Gastrocnemius medialis (tissue), 4 donors: ENCODE measurements around the gene EPS8. TPM values are rescaled to one million over a fixed set of nuclear protein-coding genes. Genes with fewer than 3 reads are reported as not detected.

Experiments used
- ATAC-seq, 2 donors: fragments of 150-250 bp; one replicate each; pipeline ENCODE4 v1.9.1; 2016
- DNase-seq, 2 donors: peaks; one replicate each; pipeline ENCODE4 v3.0.0-alpha.2; 2019
- H3K27ac ChIP-seq, 4 donors: fragments of 200-600 bp; sonication (generic); 1 replicate in 1 of 4; 2 replicates in 3 of 4; pipeline ENCODE4 v1.5.1; 2016 to 2018; ENCODE audit warnings: mild to moderate bottlenecking in 2 of 4, moderate library complexity in 1 of 4
- H3K27me3 ChIP-seq, 3 donors: fragments of 200-600 bp; sonication (generic) in 2 of 3; 1 replicate in 1 of 3; 2 replicates in 2 of 3; pipeline versions ENCODE4 v1.5.1 to v1.6.0; 2016 to 2019; ENCODE audit warnings: mild to moderate bottlenecking in 1 of 3, moderate library complexity in 1 of 3
- H3K36me3 ChIP-seq, 2 donors: fragments of 200-600 bp; sonication (generic) in 1 of 2; one replicate each; pipeline ENCODE4 v1.5.1; 2017 to 2018
- H3K4me1 ChIP-seq, 2 donors: fragments of 200-600 bp; sonication (generic) in 1 of 2; one replicate each; pipeline ENCODE4 v1.5.1; 2016 to 2017; ENCODE audit warnings: mild to moderate bottlenecking in 2 of 2
- H3K4me3 ChIP-seq, 4 donors: fragments of 200-600 bp; sonication (generic) in 3 of 4; 1 replicate in 1 of 4; 2 replicates in 3 of 4; pipeline ENCODE4 v1.5.1; 2016 to 2019; ENCODE audit warnings: mild to moderate bottlenecking in 2 of 4
- H3K9me3 ChIP-seq, 3 donors: fragments of 200-600 bp; sonication (generic) in 2 of 3; 1 replicate in 1 of 3; 2 replicates in 2 of 3; pipeline ENCODE4 v1.5.1; 2016 to 2019
- POLR2A ChIP-seq, 2 donors: fragments of 450-650 bp; IDR thresholded peaks; one replicate each; pipeline ENCODE4 v1.6.1; 2017; ENCODE audit warnings: antibody characterized with exemption in 2 of 2, mild to moderate bottlenecking in 2 of 2, moderate library complexity in 2 of 2
- in situ Hi-C, 4 donors: fragments of 200-750 bp; cut with MboI; loops; one replicate each; pipeline versions ENCODE4 v1.15.0 to v1.8.0; 2017; ENCODE audit warnings: low sequenced_read_pairs in 4 of 4
- intact Hi-C: fragments of 100-400 bp; cut with DNase I; formaldehyde crosslinking; loops from one replicate; pipeline ENCODE4 v1.15.1; 2023; ENCODE audit warnings: low total_unique reads
- total RNA-seq, 4 donors: library from RNA; depleted of rRNA; stranded (reverse); fragments of >200 nt; gene quantifications; one replicate each; pipeline versions ENCODE4 v1.1.0 to v1.2.3, GENCODE V29; 2016
- TF ChIP-seq, protein P1 (sequence below), 5 experiments: fragments of 450-650 bp in 3 of 5; fragments of 200-600 bp in 2 of 5; sonication (generic) in 2 of 5; IDR thresholded peaks in 4 of 5; conservative IDR thresholded peaks in 1 of 5; 1 replicate in 4 of 5; 2 replicates in 1 of 5; pipeline ENCODE4 v1.5.1; 2016 to 2019; ENCODE audit warnings: antibody characterized with exemption in 5 of 5, mild to moderate bottlenecking in 3 of 5, moderate library complexity in 3 of 5

Gene EPS8
- total RNA-seq, 4 donors from 2014 or later, result 26.8 to 48.4 (median 32.0) TPM

DNA sequence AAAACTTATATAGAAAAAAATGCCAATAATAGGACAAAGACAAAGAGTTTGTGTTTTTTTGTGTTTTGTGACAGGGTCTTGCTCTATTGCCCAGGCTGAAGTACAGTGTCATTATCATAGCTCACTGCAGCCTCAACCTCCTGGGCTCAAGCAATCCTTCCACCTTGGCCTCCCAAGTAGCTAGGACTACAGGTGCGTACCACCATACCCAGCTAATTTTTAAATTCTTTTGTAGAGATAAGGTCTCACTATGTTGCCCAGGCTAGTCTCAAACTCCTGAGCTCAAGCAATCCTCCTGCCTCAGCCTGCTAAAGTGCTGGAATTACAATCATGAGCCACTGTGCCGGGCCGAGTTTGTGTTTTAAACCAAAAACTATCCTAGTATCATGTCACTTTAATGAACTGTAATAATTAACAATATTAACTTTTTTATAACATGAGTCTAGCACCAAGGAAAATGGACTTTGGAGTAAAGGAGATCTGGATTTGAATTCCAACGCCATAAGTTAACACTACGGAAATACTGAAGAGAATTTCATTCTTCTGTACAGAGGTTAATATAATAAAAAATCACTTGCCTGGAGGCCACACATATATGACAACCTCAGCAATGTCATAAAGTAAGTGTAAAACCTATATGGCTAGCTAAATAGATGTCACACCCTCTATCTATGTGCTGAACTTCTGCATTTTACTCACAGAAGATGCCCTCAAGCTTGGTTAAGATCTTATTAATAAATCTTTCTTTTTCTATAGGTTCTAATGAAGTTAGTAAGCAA lies 53.2 kb downstream of the EPS8 start:
- in situ Hi-C loops (no loop called here), intact Hi-C loops (no loop called here)
- H3K27me3 ChIP-seq, result no peaks in the 10 kb centered on the region
- TF ChIP-seq, protein P1, sequence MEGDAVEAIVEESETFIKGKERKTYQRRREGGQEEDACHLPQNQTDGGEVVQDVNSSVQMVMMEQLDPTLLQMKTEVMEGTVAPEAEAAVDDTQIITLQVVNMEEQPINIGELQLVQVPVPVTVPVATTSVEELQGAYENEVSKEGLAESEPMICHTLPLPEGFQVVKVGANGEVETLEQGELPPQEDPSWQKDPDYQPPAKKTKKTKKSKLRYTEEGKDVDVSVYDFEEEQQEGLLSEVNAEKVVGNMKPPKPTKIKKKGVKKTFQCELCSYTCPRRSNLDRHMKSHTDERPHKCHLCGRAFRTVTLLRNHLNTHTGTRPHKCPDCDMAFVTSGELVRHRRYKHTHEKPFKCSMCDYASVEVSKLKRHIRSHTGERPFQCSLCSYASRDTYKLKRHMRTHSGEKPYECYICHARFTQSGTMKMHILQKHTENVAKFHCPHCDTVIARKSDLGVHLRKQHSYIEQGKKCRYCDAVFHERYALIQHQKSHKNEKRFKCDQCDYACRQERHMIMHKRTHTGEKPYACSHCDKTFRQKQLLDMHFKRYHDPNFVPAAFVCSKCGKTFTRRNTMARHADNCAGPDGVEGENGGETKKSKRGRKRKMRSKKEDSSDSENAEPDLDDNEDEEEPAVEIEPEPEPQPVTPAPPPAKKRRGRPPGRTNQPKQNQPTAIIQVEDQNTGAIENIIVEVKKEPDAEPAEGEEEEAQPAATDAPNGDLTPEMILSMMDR (IDR thresholded peaks at IDR 0.05 in 4 of 5, conservative IDR thresholded peaks at IDR 0.05 in 1 of 5), result no peak
- no peak for TF ChIP-seq POLR2A (IDR thresholded peaks at IDR 0.05)
- no peak for ATAC-seq
- no peaks in the 10 kb centered on the region for H3K9me3 ChIP-seq
- DNase-seq, result no peak
- no peak overlapping the region for H3K27ac ChIP-seq
- H3K36me3 ChIP-seq, result no peaks in the 10 kb centered on the region
- H3K4me1 ChIP-seq, result no peaks in the 10 kb centered on the region
- no peak overlapping the region for H3K4me3 ChIP-seq

DNA sequence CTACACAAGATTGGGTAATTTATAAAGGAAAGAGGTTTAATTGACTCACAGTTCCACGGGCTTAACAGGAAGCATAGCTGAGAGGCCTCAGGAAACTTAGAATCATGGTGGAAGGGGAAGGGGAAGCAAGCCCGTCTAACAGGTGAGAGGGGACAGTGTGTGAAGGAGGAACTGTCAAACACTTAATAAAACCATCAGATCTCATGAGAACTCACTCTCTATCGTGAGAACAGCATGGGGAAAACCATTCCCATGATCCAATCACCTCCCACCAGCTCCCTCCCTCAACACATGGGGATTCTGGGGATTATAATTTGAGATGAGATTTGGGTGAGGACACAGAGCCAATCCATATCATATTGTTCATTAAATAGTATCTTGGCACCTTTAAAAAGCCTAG lies 56.1 kb downstream of the EPS8 start:
- intact Hi-C loops (no loop called here), in situ Hi-C loops (no loop called here)

DNA sequence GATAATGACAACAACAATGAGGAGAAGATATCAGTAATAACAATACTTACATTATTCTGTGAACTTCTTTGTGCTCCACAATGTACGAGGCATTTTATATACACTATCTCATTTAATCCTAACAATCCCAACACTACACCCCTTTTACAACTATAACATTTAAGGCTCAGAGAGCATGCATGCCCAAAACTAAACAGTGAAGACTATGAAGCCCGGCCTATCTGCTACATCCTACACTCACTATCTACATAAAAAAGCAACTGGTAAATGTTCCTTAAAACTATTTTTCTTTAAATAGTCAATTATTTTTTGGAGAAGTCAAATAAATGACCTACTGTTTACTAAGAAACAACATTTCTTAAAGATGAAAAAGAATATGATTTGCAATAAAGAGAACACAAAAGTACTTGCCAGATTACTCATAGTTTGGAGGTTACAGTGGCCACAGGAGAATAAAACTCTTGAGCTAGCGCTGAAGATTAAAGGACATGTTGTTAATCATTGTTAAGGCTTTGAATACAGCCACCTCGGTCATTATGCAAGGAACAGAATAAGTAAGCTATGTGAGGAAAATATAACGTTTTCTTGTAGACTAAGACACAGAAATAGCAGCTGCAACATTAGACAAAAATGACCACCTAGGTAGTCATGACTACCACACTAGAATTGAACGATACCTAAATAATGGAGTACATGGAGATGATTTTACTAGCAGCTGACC lies 56.7 kb downstream of the EPS8 start:
- H3K36me3 ChIP-seq, result no peaks in the 10 kb centered on the region
- ATAC-seq, result peak in 1 of 2 donors; percentile 60
- intact Hi-C loops, result no loop called here
- H3K4me1 ChIP-seq, result no peaks in the 10 kb centered on the region
- DNase-seq, result no peak
- no peak overlapping the region for H3K4me3 ChIP-seq
- TF ChIP-seq, protein P1 (IDR thresholded peaks at IDR 0.05 in 4 of 5, conservative IDR thresholded peaks at IDR 0.05 in 1 of 5), result no peak
- TF ChIP-seq POLR2A (IDR thresholded peaks at IDR 0.05), result no peak
- in situ Hi-C loops, result no loop called here
- no peaks in the 10 kb centered on the region for H3K27me3 ChIP-seq
- peak overlapping the region in 2 of 4 donors; percentile 4 to 47 for H3K27ac ChIP-seq
- no peaks in the 10 kb centered on the region for H3K9me3 ChIP-seq

More for the DNA sequence above, 56.1 kb downstream of the EPS8 start:
- TF ChIP-seq, protein P1 (IDR thresholded peaks at IDR 0.05 in 4 of 5, conservative IDR thresholded peaks at IDR 0.05 in 1 of 5), result no peak
- no peak for TF ChIP-seq POLR2A (IDR thresholded peaks at IDR 0.05)
- DNase-seq, result no peak
- ATAC-seq, result no peak
- no peaks in the 10 kb centered on the region for H3K27me3 ChIP-seq
- peak overlapping the region in 2 of 4 donors; percentile 4 to 47 for H3K27ac ChIP-seq
- H3K4me1 ChIP-seq, result no peaks in the 10 kb centered on the region
- no peak overlapping the region for H3K4me3 ChIP-seq
- H3K36me3 ChIP-seq, result no peaks in the 10 kb centered on the region
- no peaks in the 10 kb centered on the region for H3K9me3 ChIP-seq

DNA sequence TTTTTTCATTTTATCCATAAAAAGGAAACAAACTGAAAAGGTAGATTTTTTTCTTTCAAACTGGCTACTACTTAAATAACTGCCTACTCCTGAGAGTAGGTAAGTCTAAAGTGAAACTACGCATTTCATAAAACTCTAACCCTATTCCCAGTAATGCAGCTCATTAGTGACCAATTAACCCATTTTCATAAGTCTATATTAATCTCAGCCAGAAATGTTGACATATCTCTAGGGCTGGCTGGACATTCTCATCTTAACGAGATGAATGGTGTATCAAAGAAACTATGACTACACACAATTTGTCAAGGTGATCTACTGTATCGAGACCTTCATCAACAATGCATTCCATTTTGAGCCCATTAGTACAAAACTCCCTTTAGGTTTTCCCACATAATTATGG lies 57.2 kb downstream of the EPS8 start:
- no peaks in the 10 kb centered on the region for H3K27me3 ChIP-seq
- DNase-seq, result no peak
- intact Hi-C loops (no loop called here), in situ Hi-C loops (no loop called here)
- no peaks in the 10 kb centered on the region for H3K36me3 ChIP-seq
- no peak overlapping the region for H3K4me3 ChIP-seq
- no peaks in the 10 kb centered on the region for H3K4me1 ChIP-seq
- no peak for ATAC-seq
- TF ChIP-seq, protein P1 (IDR thresholded peaks at IDR 0.05 in 4 of 5, conservative IDR thresholded peaks at IDR 0.05 in 1 of 5), result no peak
- no peak for TF ChIP-seq POLR2A (IDR thresholded peaks at IDR 0.05)
- H3K9me3 ChIP-seq, result no peaks in the 10 kb centered on the region
- no peak overlapping the region for H3K27ac ChIP-seq
